Measurements from ENCODE around the gene ROGDI. TPM values are rescaled to one million over a fixed set of nuclear protein-coding genes. Genes with fewer than 3 reads are reported as not detected.

The ROGDI gene, protein sequence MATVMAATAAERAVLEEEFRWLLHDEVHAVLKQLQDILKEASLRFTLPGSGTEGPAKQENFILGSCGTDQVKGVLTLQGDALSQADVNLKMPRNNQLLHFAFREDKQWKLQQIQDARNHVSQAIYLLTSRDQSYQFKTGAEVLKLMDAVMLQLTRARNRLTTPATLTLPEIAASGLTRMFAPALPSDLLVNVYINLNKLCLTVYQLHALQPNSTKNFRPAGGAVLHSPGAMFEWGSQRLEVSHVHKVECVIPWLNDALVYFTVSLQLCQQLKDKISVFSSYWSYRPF
- 10 to 100 TPM; 21.2 to 26.1 TPM for total RNA-seq
- long read RNA-seq, transcript ROGDI-201 (11 exons, 1,735 nt): major isoform, 14 of 22 reads
- long read RNA-seq, partial matches to known transcripts: 2 of 22 reads
- long read RNA-seq, other reads (novel, unspliced or antisense): 4 of 22 reads

GRCh38 chr16:4801962-4802658 is at the start of gene ROGDI:
ROGDI (minus strand) TSS chr16:4802633; CDS start chr16:4802571, 62 bp downstream.
- ATAC-seq (peak; percentile 72), DNase-seq (peak; percentile 96 to 98)
- intact Hi-C loops (cut with DNase I, micrococcal nuclease): no loop called here

GRCh38 chr16:4850211-4850610 is 47.8 kb upstream of the ROGDI start:
- ATAC-seq: no peak
- intact Hi-C loops (cut with DNase I, micrococcal nuclease): no loop called here
- DNase-seq: no peak

- ATAC-seq (peak; percentile 38), DNase-seq (peak; percentile 46 to 60)
- intact Hi-C loops (cut with DNase I, micrococcal nuclease): loop anchor here in 1 of 2 donors (5.0 kb wide), 1 partner anchor 109 kb away; the partner anchor contains the start of gene SEC14L5
Measured at GRCh38 chr16:4847774-4848587, 45.5 kb upstream of the ROGDI start.

DNA sequence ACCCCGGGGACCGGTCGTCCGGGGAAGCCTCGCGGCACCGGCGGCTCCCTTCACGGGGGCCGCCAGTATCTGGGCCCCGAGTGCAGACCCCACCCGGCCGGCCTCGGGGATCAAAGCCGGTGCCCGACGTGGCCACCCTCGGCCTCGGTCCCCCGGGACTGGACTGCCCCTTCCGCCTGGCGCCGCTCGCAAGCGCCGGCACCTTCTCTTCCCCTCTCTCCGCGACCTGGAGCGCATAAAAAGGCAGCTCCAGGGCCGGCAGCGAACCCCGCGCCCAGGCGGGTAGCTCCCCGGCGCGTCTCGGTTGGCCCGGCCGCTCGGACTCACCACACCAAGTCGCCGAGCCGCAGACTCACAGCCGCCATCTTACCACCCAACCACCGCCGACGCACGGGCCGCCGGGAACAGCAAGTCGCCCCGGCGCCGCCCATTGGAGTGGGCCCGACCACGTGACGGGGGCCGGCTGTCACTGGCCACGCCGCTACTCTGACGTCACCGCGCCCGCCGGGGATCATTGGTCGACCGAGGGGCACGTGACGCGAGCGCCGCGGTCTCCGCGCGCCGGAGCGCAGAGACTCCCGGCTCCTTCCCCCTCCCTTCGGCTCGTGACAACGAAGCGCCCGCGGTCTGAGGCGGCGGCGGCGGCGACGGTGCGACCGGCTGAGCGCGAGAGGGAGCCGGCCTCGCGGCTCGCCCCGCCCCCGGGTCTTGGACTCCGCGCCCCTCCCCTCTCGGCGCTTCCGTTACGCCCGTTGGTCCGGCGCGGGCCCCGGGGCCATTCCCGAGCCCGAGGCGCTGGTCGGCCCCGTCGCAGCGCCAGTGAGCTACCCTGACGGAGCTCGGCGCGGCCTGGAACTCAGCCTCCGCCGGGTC is 44.7 kb upstream of the ROGDI start, which contains the start of the genes GLYR1 and UBN1:
Gene GLYR1 (minus strand): TSS at position 388 of the 873 bp plus-strand sequence. CDS start 23 bp downstream, at position 365.
Gene UBN1 (plus strand): TSS at position 581 of the 873 bp plus-strand sequence. CDS start 5,437 bp downstream, outside the sequence.
- intact Hi-C loops (cut with DNase I, micrococcal nuclease): loop anchor here in 1 of 2 donors (5.0 kb wide), 1 partner anchor 110 kb away; the partner anchor contains the start of gene SEC14L5
- peak; percentile 89 for ATAC-seq
- peak; percentile 99 to 100 for DNase-seq

DNA sequence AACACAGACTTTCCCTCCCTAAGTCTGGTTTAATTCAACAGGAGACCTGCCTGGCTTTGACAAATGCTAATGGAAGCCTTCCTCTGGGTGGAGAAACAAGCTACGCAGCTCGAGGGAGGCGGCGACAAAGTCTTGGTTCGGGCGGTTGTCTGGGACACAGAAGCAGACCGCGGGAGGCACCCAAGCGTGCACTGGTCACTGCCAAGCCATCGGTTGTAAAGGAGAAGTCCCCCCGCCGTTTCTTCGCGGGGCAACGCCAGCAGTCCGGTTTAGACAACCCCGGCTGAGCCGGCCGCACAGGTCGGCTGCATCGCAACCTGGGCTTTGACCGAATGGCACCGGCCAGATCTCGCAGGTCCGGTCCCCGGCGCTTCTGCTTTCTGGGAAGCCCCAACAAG is 44.1 kb upstream of the ROGDI start:
- intact Hi-C loops (cut with DNase I, micrococcal nuclease): loop anchor here in 1 of 2 donors (5.0 kb wide), 1 partner anchor 111 kb away; the partner anchor contains the start of gene SEC14L5
- DNase-seq: peak; percentile 75 to 80
- ATAC-seq: peak; percentile 63

GRCh38 chr16:4840984-4841383 is 38.6 kb upstream of the ROGDI start:
- intact Hi-C loops (cut with DNase I, micrococcal nuclease): no loop called here
- ATAC-seq (no peak), DNase-seq (no peak)

DNA sequence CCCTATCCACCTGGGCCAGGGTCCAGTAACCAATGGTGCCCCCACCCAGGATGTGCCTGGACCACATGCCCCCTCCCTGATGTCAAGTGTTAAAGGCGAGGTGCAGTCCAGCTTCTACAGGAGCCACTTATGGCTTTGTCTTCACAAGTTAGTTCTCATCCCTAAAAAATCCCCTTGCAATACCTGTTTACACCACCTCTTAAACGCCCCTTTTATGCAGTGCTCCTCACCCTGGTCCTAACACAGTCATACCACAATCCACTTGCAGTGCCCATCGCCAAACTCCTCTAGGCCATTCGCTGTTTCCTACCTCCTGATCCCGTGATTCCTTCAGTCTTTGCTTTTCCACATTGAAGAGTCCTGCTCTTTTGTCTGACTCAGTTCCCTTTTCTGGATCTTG is 37.5 kb upstream of the ROGDI start:
- ATAC-seq: no peak
- no peak for DNase-seq
- intact Hi-C loops (cut with DNase I, micrococcal nuclease): no loop called here

DNA sequence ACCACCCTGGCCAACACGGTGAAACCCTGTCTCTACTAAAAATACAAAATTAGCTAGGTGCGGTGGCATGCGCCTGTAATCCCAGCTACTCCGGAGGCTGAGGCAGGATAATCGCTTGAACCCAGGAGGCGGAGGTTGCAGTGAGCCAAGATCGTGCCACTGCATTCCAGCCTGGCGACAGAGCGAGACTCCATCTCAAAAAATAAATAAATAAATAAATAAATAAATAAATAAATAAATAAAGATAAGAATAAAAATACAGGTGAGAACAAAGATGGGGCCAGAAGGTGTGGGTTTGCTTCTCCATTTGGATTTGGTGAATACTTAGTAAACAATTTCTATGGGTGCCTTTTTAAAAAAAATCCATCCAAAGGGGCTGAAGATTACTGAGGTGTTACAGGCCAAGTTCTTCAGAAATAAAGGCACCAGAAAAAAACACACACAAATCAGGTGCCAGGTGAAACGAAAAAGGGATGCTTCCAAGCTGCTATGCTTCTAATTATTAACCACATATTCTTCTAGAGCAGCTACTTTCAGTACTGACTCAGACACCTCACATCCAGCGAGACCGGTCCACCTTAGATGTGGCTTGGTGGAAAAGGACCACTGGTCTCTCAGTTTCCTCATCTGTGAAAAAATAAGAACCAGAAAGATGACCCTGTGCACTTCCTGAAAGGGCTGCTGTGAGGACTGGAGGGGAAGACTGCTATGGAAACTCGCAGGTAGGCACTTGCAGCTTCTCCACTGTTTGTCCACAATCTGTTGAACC is 35.5 kb upstream of the ROGDI start:
- DNase-seq (no peak), ATAC-seq (no peak)
- intact Hi-C loops (cut with DNase I, micrococcal nuclease): no loop called here

DNA sequence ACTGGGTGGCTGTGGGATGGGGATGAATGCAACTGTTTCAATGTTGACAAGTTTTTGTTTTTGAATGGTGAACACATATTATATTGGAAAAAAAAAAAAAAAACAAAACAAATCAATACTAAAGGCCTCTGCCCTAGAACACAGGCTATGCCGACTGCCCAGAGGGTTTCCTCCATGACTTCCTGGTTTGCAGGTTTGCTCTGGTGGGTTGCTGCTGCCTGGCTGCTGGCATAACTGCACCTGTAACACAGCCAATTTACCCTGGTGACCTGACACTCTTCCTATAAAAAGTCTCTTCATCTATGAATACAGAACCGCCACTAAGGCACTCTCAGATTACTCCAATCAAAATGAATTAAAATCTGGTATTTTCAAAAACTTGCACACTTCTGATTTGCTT is 34.3 kb upstream of the ROGDI start:
- no peak for DNase-seq
- ATAC-seq: no peak
- intact Hi-C loops (cut with DNase I, micrococcal nuclease): no loop called here

DNA sequence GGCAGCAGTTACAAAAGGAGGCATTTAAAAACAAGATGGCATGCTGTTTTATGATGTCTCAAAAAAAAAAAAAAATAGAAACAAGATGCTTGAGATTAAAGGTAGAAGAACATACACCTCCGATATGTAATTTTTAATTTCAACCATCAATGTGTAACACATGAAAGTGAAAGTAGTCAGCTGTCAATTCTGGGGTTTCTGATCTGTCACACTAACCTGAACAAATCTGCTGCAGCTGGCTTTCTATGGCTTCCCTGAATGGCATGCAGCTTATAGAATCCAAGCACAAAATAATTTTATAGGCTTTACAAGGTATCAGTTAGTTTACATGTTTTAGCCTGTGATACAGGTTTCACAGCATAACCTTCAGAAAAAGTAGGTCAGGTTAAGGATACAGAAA is 31.2 kb upstream of the ROGDI start:
- no peak for ATAC-seq
- intact Hi-C loops (cut with DNase I, micrococcal nuclease): no loop called here
- DNase-seq: no peak

GRCh38 chr16:4832698-4833343 is 30.4 kb upstream of the ROGDI start:
- DNase-seq (no peak), ATAC-seq (peak; percentile 83)
- intact Hi-C loops (cut with DNase I, micrococcal nuclease): no loop called here

DNA sequence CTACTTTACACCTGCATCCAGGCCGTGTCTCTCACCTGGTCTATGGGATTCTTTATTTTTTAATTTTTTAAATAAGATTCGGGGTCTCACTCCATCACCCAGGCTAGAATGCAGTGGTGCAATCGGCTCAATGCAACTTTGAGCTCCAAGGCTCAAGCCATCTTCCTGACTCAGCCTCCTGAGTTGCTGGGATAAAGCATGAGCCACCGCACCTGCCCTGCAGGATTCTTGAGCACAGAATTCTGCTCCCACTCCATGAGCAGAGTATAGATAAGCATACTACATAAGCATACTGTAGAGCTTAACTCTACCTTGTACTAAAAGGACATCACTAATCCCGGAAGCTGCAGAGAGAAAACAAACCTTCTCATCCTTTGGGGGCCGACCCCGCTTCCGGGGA is 29.2 kb upstream of the ROGDI start:
- intact Hi-C loops (cut with DNase I, micrococcal nuclease): no loop called here
- DNase-seq (no peak), ATAC-seq (no peak)

DNA sequence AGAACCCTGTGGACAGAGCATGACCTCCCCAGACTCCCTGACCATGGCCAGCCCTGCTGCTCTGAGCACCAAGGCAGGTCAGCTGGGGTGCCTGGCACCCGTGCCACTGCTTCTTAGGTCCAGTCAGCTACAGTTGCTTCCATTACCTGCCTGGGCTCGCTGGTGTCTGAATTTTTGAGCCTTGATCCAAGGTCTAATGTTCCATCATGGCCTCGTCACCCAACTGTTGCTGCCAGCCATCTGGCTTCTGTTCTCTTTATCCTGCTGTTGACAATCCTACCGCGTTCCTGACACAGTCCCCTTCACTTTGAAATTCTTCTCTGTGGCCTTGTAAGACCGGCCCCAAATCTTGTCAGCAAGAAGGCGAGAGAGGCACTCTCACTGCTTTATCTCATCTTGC is 28.0 kb upstream of the ROGDI start:
- DNase-seq: no peak
- ATAC-seq: no peak
- intact Hi-C loops (cut with DNase I, micrococcal nuclease): no loop called here

DNA sequence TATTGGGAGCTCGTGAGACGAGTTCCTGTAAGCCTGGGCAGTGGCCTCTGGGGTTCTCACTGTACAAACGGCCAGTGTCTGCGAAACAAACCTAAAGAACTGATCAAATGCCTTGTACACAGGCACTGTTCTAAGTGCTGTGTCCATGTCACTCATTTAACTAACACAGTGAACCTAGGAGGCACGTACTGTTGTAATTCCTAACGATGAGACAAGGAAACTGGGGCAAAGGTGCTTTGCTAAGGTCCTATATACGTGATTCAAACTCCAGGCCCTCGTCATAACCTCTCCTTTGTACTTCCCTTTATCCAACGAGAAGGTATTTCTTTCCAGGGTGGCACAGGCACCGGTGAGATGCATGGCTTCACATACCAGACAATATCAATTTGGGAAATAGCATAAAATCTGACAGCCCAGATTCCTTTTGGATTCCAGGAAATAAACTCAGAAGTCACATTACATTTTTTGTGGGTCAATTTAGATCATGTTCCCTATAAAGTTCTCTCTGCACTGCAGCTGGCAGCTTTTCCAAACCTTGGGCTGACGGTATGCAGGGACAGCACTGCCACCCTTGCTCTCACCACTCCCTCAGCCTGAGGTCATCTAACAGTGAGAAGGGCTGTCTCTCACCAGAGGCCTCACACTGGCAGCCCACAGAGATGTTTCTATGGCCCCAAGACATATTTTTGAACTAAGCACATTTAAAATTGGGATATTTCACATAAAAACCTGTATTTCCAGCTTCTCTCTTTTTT is 26.3 kb upstream of the ROGDI start:
- intact Hi-C loops (cut with DNase I, micrococcal nuclease): no loop called here
- ATAC-seq (peak; percentile 83), DNase-seq (peak; percentile 23 to 60)

- no peak for ATAC-seq
Measured at GRCh38 chr16:4826980-4827379, 24.5 kb upstream of the ROGDI start.

DNA sequence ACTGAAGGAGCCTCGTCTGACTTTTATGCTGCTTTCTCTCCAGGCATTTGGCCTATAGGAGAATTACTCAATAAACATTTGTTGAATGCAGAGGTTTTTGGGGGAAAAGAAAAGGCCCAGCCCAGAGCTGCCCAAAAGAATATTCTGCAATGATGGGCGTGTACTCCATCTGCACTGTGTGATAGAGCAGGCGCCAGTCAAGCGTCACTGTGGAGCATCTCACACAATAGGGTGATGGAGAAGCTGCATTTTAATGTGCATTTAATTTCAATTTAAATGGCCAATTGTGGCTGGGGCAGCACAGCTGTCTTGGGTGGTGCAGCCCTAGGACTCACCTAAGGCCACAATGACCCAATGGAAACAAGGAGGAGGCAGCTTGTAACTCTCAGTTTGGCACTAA is 24.1 kb upstream of the ROGDI start:
- intact Hi-C loops (cut with DNase I, micrococcal nuclease): no loop called here
- DNase-seq (no peak), ATAC-seq (no peak)

More at GRCh38 chr16:4826980-4827379, 24.5 kb upstream of the ROGDI start:
- no peak for DNase-seq
- intact Hi-C loops (cut with DNase I, micrococcal nuclease): no loop called here

Data from left colon (tissue), 2 donors.